MM.1S (cell line): Measurements from ENCODE around the gene COBL.

Source experiments
- DNase-seq: peaks from one replicate; pipeline ENCODE4 v3.0.0-alpha.2; 2015
- H2AFZ ChIP-seq: fragments of 300-600 bp; sonication (generic); 2 replicates; pipeline ENCODE4 v1.6.0; 2016; ENCODE audit warnings: antibody characterized with exemption, low read length
- H3F3A ChIP-seq: fragments of 300-600 bp; sonication (generic); 2 replicates; pipeline ENCODE4 v1.6.1; 2016; ENCODE audit warnings: mild to moderate bottlenecking, antibody characterized with exemption, low read length, moderate library complexity, mixed read lengths; ENCODE audit not compliant: insufficient read depth
- H3K27ac ChIP-seq: fragments of 300-600 bp; sonication (generic); 2 replicates; pipeline ENCODE4 v1.5.1; 2016; ENCODE audit warnings: mild to moderate bottlenecking, low read length
- H3K27me3 ChIP-seq: fragments of 300-600 bp; sonication (generic); replicated peaks from 2 replicates; pipeline ENCODE4 v1.6.0; 2016; ENCODE audit warnings: low read length; ENCODE audit not compliant: insufficient read depth
- H3K36me3 ChIP-seq: fragments of 300-600 bp; sonication (generic); replicated peaks from 2 replicates; pipeline ENCODE4 v1.6.1; 2016; ENCODE audit warnings: mild to moderate bottlenecking, low read length, mixed read lengths; ENCODE audit not compliant: insufficient read depth
- H3K4me1 ChIP-seq: fragments of 300-600 bp; sonication (generic); 2 replicates; pipeline ENCODE4 v1.6.1; 2016; ENCODE audit warnings: low read length, mixed read lengths
- H3K4me2 ChIP-seq: fragments of 300-600 bp; sonication (generic); 2 replicates; pipeline ENCODE4 v1.6.0; 2016; ENCODE audit warnings: low read depth, low read length
- H3K4me3 ChIP-seq: fragments of 300-600 bp; sonication (generic); 2 replicates; pipeline ENCODE4 v1.5.1; 2016; ENCODE audit warnings: low read length, mixed read lengths
- H3K79me2 ChIP-seq: fragments of 300-600 bp; sonication (generic); 2 replicates; pipeline ENCODE4 v1.6.1; 2016; ENCODE audit warnings: mixed run types, low read length, mixed read lengths
- H3K9ac ChIP-seq: fragments of 300-600 bp; sonication (generic); 2 replicates; pipeline ENCODE4 v1.6.1; 2016; ENCODE audit warnings: low read length, mixed read lengths
- H3K9me2 ChIP-seq: fragments of 300-600 bp; sonication (generic); replicated peaks from 2 replicates; pipeline ENCODE4 v1.6.1; 2016; ENCODE audit warnings: mild to moderate bottlenecking, low read length, mixed read lengths; ENCODE audit not compliant: insufficient read depth
- H3K9me3 ChIP-seq: fragments of 300-600 bp; sonication (generic); replicated peaks from 2 replicates; pipeline ENCODE4 v1.6.1; 2016; ENCODE audit warnings: mild to moderate bottlenecking, low read length, mixed read lengths; ENCODE audit not compliant: insufficient read depth
- H4K20me1 ChIP-seq: fragments of 300-600 bp; sonication (generic); 2 replicates; pipeline ENCODE4 v1.6.1; 2016; ENCODE audit warnings: mild to moderate bottlenecking, low read length, moderate library complexity, mixed read lengths; ENCODE audit not compliant: insufficient read depth
- CTCF ChIP-seq: fragments of 300-600 bp; sonication (generic); IDR thresholded peaks from 2 replicates; pipeline ENCODE4 v1.5.1; 2016; ENCODE audit warnings: antibody characterized with exemption, low read length, mixed read lengths
- EZH2 ChIP-seq: fragments of 300-600 bp; sonication (generic); optimal IDR thresholded peaks from 2 replicates; pipeline ENCODE3; 2017; ENCODE audit warnings: low read depth, mild to moderate bottlenecking, antibody characterized with exemption, low read length, mixed read lengths
- EZH2phosphoT487 ChIP-seq: fragments of 300-600 bp; sonication (generic); IDR thresholded peaks from 2 replicates; pipeline ENCODE4 v1.6.1; 2018; ENCODE audit warnings: antibody characterized with exemption, low read length

The COBL gene

GRCh38 chr7:51220226-51220625, 96.4 kb downstream of the COBL start:
- Histone ChIP-seq H3F3A (no peaks in the 10 kb centered on the region), H3K79me2 (no peaks in the 10 kb centered on the region), H3K9me3 (no peaks in the 10 kb centered on the region), H4K20me1 (no peaks in the 10 kb centered on the region), H3K4me2 (no peak overlapping the region), H3K27me3 (no peaks in the 10 kb centered on the region), H3K27ac (no peak overlapping the region), H3K36me3 (no peaks in the 10 kb centered on the region), H3K4me1 (no peaks in the 10 kb centered on the region), H2AFZ (no peak overlapping the region), H3K9ac (no peak overlapping the region), H3K4me3 (no peak overlapping the region), H3K9me2 (no peaks in the 10 kb centered on the region)
- DNase-seq = no peak
- TF ChIP-seq EZH2phosphoT487 = no peak
- TF ChIP-seq EZH2 = no peak
- TF ChIP-seq CTCF = no peak

- Histone ChIP-seq H3K9me3 (no peaks in the 10 kb centered on the region), H3K4me1 (no peaks in the 10 kb centered on the region), H3K9ac (no peak overlapping the region), H4K20me1 (no peaks in the 10 kb centered on the region), H3K27ac (no peak overlapping the region), H3K36me3 (no peaks in the 10 kb centered on the region), H3K4me3 (no peak overlapping the region), H3K9me2 (no peaks in the 10 kb centered on the region), H3K79me2 (no peaks in the 10 kb centered on the region), H2AFZ (no peak overlapping the region), H3K4me2 (no peak overlapping the region), H3F3A (no peaks in the 10 kb centered on the region), H3K27me3 (no peaks in the 10 kb centered on the region)
- no peak for DNase-seq
- no peak for TF ChIP-seq EZH2
- no peak for TF ChIP-seq CTCF
- no peak for TF ChIP-seq EZH2phosphoT487
These were observed 97.2 kb downstream of the COBL start for GRCh38 chr7:51219261-51219988.

- no peaks in the 10 kb centered on the region for H3K9me3 ChIP-seq
- H3K36me3 ChIP-seq = no peaks in the 10 kb centered on the region
- DNase-seq = no peak
- H3K27me3 ChIP-seq = no peaks in the 10 kb centered on the region
- H3K79me2 ChIP-seq = no peaks in the 10 kb centered on the region
- no peak overlapping the region for H3K27ac ChIP-seq
- no peaks in the 10 kb centered on the region for H3F3A ChIP-seq
- H2AFZ ChIP-seq = no peak overlapping the region
- H3K9ac ChIP-seq = no peak overlapping the region
- no peaks in the 10 kb centered on the region for H3K9me2 ChIP-seq
- H3K4me2 ChIP-seq = no peak overlapping the region
- no peak overlapping the region for H3K4me3 ChIP-seq
- no peaks in the 10 kb centered on the region for H4K20me1 ChIP-seq
- TF ChIP-seq EZH2 (no peak), EZH2phosphoT487 (no peak), CTCF (no peak)
- no peaks in the 10 kb centered on the region for H3K4me1 ChIP-seq
These were observed 98.8 kb downstream of the COBL start for GRCh38 chr7:51217804-51218203.
